Mesenchymal stem cell (in vitro differentiated cells and primary cell): ENCODE data around the gene LAYN.

Experiments used
- DNase-seq: peaks from one replicate; pipeline ENCODE4 v3.0.0-alpha.2; 2013
- H2AFZ ChIP-seq: one replicate; pipeline ENCODE4 v1.6.1; 2013; ENCODE audit warnings: low read depth, mild to moderate bottlenecking, control low read depth, inconsistent platforms, low read length, moderate library complexity
- H2AK5ac ChIP-seq: 2 replicates; pipeline ENCODE4 v1.6.1; 2013; ENCODE audit warnings: low read length, moderate library complexity, mild to moderate bottlenecking, inconsistent platforms; ENCODE audit not compliant: severe bottlenecking
- H2BK120ac ChIP-seq: one replicate; pipeline ENCODE4 v1.6.1; 2013; ENCODE audit warnings: low read depth, mild to moderate bottlenecking, inconsistent platforms, low read length, moderate library complexity
- H2BK12ac ChIP-seq, 2 experiments: one replicate each; pipeline ENCODE4 v1.6.1; 2013; ENCODE audit warnings: inconsistent platforms in 2 of 2, low read length in 2 of 2, mild to moderate bottlenecking in 2 of 2, moderate library complexity in 2 of 2, control low read depth in 1 of 2
- H2BK15ac ChIP-seq: one replicate; pipeline ENCODE4 v1.6.1; 2013; ENCODE audit warnings: mild to moderate bottlenecking, low read depth, inconsistent platforms; ENCODE audit not compliant: poor library complexity, severe bottlenecking
- H2BK5ac ChIP-seq: 2 replicates; pipeline ENCODE4 v1.6.1; 2013; ENCODE audit warnings: low read depth, mild to moderate bottlenecking, low read length, control low read depth, inconsistent platforms; ENCODE audit not compliant: poor library complexity, severe bottlenecking
- H3K14ac ChIP-seq, 2 experiments: one replicate each; pipeline ENCODE4 v1.6.1; 2013; ENCODE audit warnings: inconsistent platforms in 2 of 2, low read length in 2 of 2, control low read depth in 1 of 2, mild to moderate bottlenecking in 1 of 2, moderate library complexity in 1 of 2
- H3K18ac ChIP-seq, 2 experiments: one replicate each; pipeline ENCODE4 v1.6.1; 2013; ENCODE audit warnings: inconsistent platforms in 2 of 2, low read length in 2 of 2, control low read depth in 1 of 2, low read depth in 1 of 2, mild to moderate bottlenecking in 1 of 2
- H3K23ac ChIP-seq, 2 experiments: one replicate each; pipeline ENCODE4 v1.6.1; 2013; ENCODE audit warnings: inconsistent platforms in 2 of 2, low read length in 2 of 2, mild to moderate bottlenecking in 2 of 2, moderate library complexity in 2 of 2, control low read depth in 1 of 2
- H3K27ac ChIP-seq: 2 replicates; pipeline ENCODE4 v1.5.1; 2013; ENCODE audit warnings: mild to moderate bottlenecking, moderate library complexity, low read length, control low read depth, inconsistent platforms; ENCODE audit not compliant: poor library complexity, severe bottlenecking
- H3K27me3 ChIP-seq, 2 experiments: 2 replicates each; pipeline versions ENCODE4 v1.6.1 to v1.7.0; 2013; ENCODE audit warnings: low read length in 2 of 2, mild to moderate bottlenecking in 2 of 2, moderate library complexity in 2 of 2, control low read depth in 1 of 2, inconsistent platforms in 1 of 2; ENCODE audit not compliant: control insufficient read depth in 1 of 2, insufficient read depth in 1 of 2
- H3K36me3 ChIP-seq, 2 experiments: 2 replicates each; pipeline versions ENCODE4 v1.6.1 to v1.7.0; 2013; ENCODE audit warnings: low read length in 2 of 2, control low read depth in 1 of 2, inconsistent platforms in 1 of 2, low read depth in 1 of 2, mild to moderate bottlenecking in 1 of 2; ENCODE audit not compliant: insufficient read depth in 2 of 2, control insufficient read depth in 1 of 2
- H3K4ac ChIP-seq, 2 experiments: one replicate each; pipeline ENCODE4 v1.6.1; 2013; ENCODE audit warnings: inconsistent platforms in 2 of 2, low read length in 2 of 2, mild to moderate bottlenecking in 2 of 2, moderate library complexity in 2 of 2, control low read depth in 1 of 2, low read depth in 1 of 2
- H3K4me1 ChIP-seq: 2 replicates; pipeline ENCODE4 v1.6.1; 2013; ENCODE audit warnings: low read depth, low read length, control low read depth; ENCODE audit not compliant: control insufficient read depth, insufficient read depth
- H3K4me2 ChIP-seq: 2 replicates; pipeline ENCODE4 v1.6.1; 2013; ENCODE audit warnings: low read length, mild to moderate bottlenecking, inconsistent platforms; ENCODE audit not compliant: poor library complexity, severe bottlenecking
- H3K4me3 ChIP-seq, 2 experiments: 2 replicates each; pipeline versions ENCODE4 v1.5.1 to v1.7.0; 2013; ENCODE audit warnings: low read length in 2 of 2, mild to moderate bottlenecking in 2 of 2, control low read depth in 1 of 2, low read depth in 1 of 2; ENCODE audit not compliant: insufficient read depth in 1 of 2
- H3K79me1 ChIP-seq: replicated peaks from 2 replicates; pipeline ENCODE4 v1.6.1; 2013; ENCODE audit warnings: mild to moderate bottlenecking, control low read depth, low read length, inconsistent platforms; ENCODE audit not compliant: poor library complexity, severe bottlenecking
- H3K9ac ChIP-seq: 2 replicates; pipeline ENCODE4 v1.7.0; 2013; ENCODE audit warnings: mild to moderate bottlenecking, low read length, moderate library complexity
- H3K9me3 ChIP-seq: 2 replicates; pipeline ENCODE4 v1.7.0; 2013; ENCODE audit warnings: mild to moderate bottlenecking, low read length; ENCODE audit not compliant: control insufficient read depth
- H4K8ac ChIP-seq: one replicate; pipeline ENCODE4 v1.6.1; 2013; ENCODE audit warnings: inconsistent platforms, mild to moderate bottlenecking, low read length, moderate library complexity
- H4K91ac ChIP-seq: one replicate; pipeline ENCODE4 v1.6.1; 2013; ENCODE audit warnings: mild to moderate bottlenecking, low read length, inconsistent platforms
- WGBS: methylation state at CpG from one replicate; pipeline ENCODE4 v1.1.7; 2013; ENCODE audit warnings: mixed read lengths; 5-methylcytosine and 5-hydroxymethylcytosine counted together

The LAYN gene

DNA sequence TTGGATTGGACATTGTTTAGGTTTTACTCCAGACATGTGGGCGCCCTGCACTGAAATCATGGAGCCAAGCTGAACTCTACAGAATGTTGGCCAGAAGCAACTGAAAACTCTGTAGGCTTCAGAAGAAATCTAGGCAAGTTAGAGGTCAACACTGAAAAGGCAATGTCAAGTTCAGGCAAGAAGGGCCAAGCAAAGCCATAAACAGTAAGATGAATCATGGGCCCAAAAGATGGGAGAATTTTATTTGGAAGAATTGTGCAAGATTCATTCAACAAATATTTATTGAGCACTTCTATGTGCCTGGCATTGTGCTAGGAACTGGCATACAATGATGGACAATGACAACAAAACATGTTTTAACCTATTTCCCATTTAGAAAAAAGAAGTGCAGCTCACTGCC, 15.1 kb upstream of the LAYN start:
- 98% methylated on average over 1 of the region's 1 CpG for WGBS
- H3K4me2 ChIP-seq: no peak overlapping the region
- no peaks in the 10 kb centered on the region for H3K36me3 ChIP-seq

GRCh38 chr11:111526501-111526900, 14.0 kb upstream of the LAYN start:
- Histone ChIP-seq H3K27me3 (no peaks in the 10 kb centered on the region), H2BK15ac (no peak overlapping the region), H3K9ac (no peak overlapping the region), H3K18ac (no peak overlapping the region), H2AK5ac (no peak overlapping the region), H3K9me3 (no peaks in the 10 kb centered on the region), H3K14ac (no peak overlapping the region), H3K4me1 (no peaks in the 10 kb centered on the region), H4K91ac (no peak overlapping the region), H3K4me3 (no peak overlapping the region), H2AFZ (no peak overlapping the region), H3K4me2 (no peak overlapping the region), H3K79me1 (no peaks in the 10 kb centered on the region), H2BK120ac (no peak overlapping the region), H3K4ac (no peak overlapping the region), H2BK5ac (no peak overlapping the region), H3K27ac (no peak overlapping the region), H2BK12ac (no peak overlapping the region), H3K36me3 (no peaks in the 10 kb centered on the region), H3K23ac (no peak overlapping the region), H4K8ac (no peak overlapping the region)
- DNase-seq: peak; percentile 67
- WGBS: 77% methylated on average over 1 of the region's 1 CpG

More for the DNA sequence above, 15.1 kb upstream of the LAYN start:
- H3K23ac ChIP-seq: no peak overlapping the region
- H3K9me3 ChIP-seq: no peaks in the 10 kb centered on the region
- no peak overlapping the region for H4K8ac ChIP-seq
- H3K18ac ChIP-seq: no peak overlapping the region
- H4K91ac ChIP-seq: no peak overlapping the region
- no peak overlapping the region for H2BK120ac ChIP-seq
- no peak overlapping the region for H3K27ac ChIP-seq
- H3K4me3 ChIP-seq: no peak overlapping the region
- peak overlapping the region; percentile 49 for H2AK5ac ChIP-seq
- no peak overlapping the region for H3K4ac ChIP-seq
- no peaks in the 10 kb centered on the region for H3K4me1 ChIP-seq
- H2BK15ac ChIP-seq: no peak overlapping the region
- no peak overlapping the region for H2BK12ac ChIP-seq
- no peaks in the 10 kb centered on the region for H3K27me3 ChIP-seq
- no peak overlapping the region for H3K9ac ChIP-seq
- no peak overlapping the region for H3K14ac ChIP-seq
- DNase-seq: no peak
- H2BK5ac ChIP-seq: no peak overlapping the region
- H2AFZ ChIP-seq: no peak overlapping the region
- no peaks in the 10 kb centered on the region for H3K79me1 ChIP-seq

DNA sequence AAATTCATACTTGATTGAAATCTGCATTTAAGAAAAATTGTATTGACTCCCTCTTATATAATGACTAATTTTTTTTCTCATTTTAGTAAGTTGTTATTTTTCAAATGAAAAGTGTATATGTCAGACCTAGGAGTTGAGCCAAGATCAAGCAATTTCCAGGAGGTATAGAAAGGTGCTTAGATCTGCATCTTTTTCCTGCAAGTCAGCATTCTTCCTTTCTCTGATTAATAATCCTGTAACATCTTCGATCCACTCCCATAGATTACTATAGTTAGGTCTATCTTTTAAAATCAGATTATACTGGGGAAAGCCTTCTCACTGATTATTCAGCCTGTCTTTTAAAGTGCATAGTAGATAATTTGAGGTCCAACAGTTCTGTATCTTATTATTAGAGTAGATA, 13.2 kb upstream of the LAYN start:
- H2BK5ac ChIP-seq: no peak overlapping the region
- no peak overlapping the region for H3K18ac ChIP-seq
- no peaks in the 10 kb centered on the region for H3K36me3 ChIP-seq
- no peak overlapping the region for H3K27ac ChIP-seq
- no peak overlapping the region for H2AFZ ChIP-seq
- no peaks in the 10 kb centered on the region for H3K9me3 ChIP-seq
- H2AK5ac ChIP-seq: no peak overlapping the region
- no peak overlapping the region for H4K8ac ChIP-seq
- no peak for DNase-seq
- H3K14ac ChIP-seq: no peak overlapping the region
- no peak overlapping the region for H4K91ac ChIP-seq
- peak overlapping the region; percentile 8 for H3K9ac ChIP-seq
- no peak overlapping the region for H3K4me2 ChIP-seq
- no peak overlapping the region for H3K4me3 ChIP-seq
- H3K79me1 ChIP-seq: no peaks in the 10 kb centered on the region
- no peak overlapping the region for H2BK120ac ChIP-seq
- no peaks in the 10 kb centered on the region for H3K4me1 ChIP-seq
- no peak overlapping the region for H3K4ac ChIP-seq
- H3K27me3 ChIP-seq: no peaks in the 10 kb centered on the region
- H2BK12ac ChIP-seq: no peak overlapping the region
- H3K23ac ChIP-seq: no peak overlapping the region
- H2BK15ac ChIP-seq: no peak overlapping the region
- no CpG with 5 or more reads among the region's 1 CpG for WGBS

DNA sequence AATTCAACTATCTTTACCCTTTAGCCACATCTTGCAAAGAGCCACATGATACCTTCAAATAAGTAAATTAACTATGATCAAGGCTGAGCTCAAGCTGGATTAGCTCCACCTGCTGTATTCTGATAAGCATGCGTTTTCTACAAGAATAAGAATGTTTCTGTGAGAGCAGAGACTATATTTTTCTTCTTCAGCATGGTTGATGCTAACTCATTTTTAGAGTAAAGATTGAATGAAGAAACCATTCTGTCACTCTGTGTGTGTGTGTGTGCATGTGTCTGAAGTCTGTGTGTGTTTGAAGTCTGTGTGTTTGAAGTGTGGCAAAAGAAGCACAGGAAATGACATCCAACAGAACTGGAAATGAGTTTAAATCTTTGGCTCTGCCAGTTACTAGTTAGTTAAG, 12.0 kb upstream of the LAYN start:
- Histone ChIP-seq H3K14ac (no peak overlapping the region), H2BK15ac (no peak overlapping the region), H4K8ac (no peak overlapping the region), H3K18ac (no peak overlapping the region), H3K27me3 (no peaks in the 10 kb centered on the region), H3K9ac (no peak overlapping the region), H3K27ac (no peak overlapping the region), H3K4me3 (no peak overlapping the region), H3K23ac (no peak overlapping the region), H2AK5ac (no peak overlapping the region), H3K4me2 (no peak overlapping the region), H3K36me3 (no peaks in the 10 kb centered on the region), H3K4ac (no peak overlapping the region), H2BK12ac (no peak overlapping the region), H3K79me1 (no peaks in the 10 kb centered on the region), H2BK120ac (no peak overlapping the region), H3K4me1 (no peaks in the 10 kb centered on the region), H2AFZ (no peak overlapping the region), H3K9me3 (no peaks in the 10 kb centered on the region), H4K91ac (no peak overlapping the region), H2BK5ac (no peak overlapping the region)
- no peak for DNase-seq
- WGBS: 77% methylated on average over 1 of the region's 1 CpG
